ENCODE measurements around the gene SH2D4B. TPM values are rescaled to one million over a fixed set of nuclear protein-coding genes. Genes with fewer than 3 reads are reported as not detected.
A peak's percentile ranks its signal among the peaks of the same experiment; 100 is the strongest.
"Not testable (repeated sequence)": the region's sequence is repeated elsewhere in the genome, so short reads cannot be mapped to it uniquely, and the experiment has no call there.

Gene SH2D4B
- polyA plus RNA-seq, 4 donors: 0.07 to 0.20 (median 0.14) TPM

- DNase-seq (ENCODE audit: low read depth in 4 of 4, low spot score in 3 of 4): no peak
Observed at GRCh38 chr10:80540981-80541750, 3.5 kb downstream of the SH2D4B start.

DNA sequence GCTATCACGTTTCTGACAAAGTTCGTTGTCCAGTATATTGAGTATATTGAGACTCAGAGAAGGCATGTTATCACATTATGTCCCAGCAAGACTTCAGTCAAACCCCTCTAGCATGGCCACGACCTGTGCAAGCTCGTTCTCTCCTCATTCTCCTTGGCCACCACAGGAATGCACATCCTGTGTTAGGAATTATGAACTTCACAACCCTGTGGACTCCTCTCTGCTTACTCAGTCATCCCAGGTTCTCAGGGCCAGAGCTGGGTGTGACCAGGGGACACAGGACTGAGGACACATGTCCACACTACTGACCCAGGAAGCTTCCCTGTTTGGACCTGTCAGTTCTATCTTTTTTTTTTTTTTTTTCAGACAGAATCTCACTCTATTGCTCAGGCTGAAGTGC is 4.4 kb downstream of the SH2D4B start:
- DNase-seq (ENCODE audit: low read depth in 4 of 4, low spot score in 3 of 4): no peak

GRCh38 chr10:80542652-80543318 is 5.1 kb downstream of the SH2D4B start:
- no peak for DNase-seq (ENCODE audit: low read depth in 4 of 4, low spot score in 3 of 4)

DNA sequence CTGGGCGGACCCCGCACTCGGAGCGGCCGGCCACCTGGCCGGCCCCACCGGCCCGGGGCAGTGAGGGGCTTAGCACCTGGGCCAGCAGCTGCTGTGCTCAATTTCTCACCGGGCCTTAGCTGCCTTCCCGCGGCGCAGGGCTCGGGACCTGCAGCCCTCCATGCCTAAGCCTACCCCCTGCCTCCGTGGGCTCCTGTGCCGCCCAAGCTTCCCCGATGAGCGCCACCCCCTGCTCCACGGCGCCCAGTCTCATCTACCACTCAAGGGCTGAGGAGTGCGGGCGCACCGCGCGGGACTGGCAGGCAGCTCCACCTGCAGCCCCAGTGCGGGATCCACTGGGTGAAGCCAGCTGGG is 5.6 kb downstream of the SH2D4B start:
- DNase-seq (ENCODE audit: low read depth in 4 of 4, low spot score in 3 of 4): not testable (repeated sequence)

- no peak for DNase-seq (ENCODE audit: low read depth in 4 of 4, low spot score in 3 of 4)
Observed at GRCh38 chr10:80544316-80544953, 6.7 kb downstream of the SH2D4B start.

DNA sequence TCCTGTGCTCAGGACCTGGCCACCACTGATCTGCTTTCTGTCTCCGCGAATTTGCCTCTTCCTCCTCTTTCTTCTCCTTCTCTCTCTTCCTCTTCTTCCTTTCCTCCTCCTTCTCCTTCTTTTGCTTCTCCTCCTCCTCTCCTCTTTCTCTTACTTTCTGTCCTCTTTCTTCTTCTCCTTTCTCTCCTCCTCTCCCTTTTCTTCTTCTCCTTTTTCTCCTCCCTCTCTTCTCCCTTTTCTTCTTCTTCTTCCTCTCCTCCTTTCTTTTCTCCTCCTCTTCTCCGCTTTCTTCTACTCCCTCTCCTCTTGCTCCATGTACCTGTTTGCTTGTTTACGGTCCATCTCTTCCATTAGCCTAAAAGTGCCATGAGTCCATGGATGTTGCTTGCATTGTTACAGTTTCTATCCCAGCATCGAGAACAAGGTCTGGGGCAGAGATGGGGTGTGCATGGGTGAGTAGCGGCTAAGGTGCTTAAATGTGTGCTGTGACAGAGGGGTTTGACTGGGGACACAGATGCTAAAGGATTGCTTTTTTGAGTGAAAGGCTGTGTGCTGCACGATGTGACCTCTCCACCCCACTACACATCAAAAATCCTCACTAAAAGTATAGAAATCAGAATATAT is 7.7 kb downstream of the SH2D4B start:
- no peak for DNase-seq (ENCODE audit: low read depth in 4 of 4, low spot score in 3 of 4)

DNA sequence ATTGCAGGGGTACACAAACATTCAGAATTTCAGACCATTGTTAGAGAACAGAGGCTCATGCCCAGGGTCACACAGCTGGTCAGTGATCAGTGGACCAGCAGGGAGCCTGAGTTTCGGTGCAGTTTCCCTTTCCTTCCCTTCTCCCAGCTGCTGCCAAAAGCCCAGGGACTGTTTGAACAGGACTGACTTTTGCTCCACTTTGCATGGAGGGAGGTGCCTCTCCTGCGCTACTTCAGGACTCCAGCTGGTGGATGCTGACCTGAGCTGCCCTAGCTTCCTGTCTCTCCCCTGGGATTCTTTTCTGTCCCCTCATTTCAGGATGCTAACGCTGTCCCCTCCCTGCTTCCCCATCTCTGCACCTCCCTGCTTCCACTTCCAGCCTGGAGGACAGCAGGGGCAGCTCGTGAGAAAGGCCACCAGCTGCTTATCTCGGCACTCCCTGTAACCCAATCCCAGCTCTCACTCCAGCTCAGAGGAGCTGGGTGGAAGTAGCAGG is 14.5 kb downstream of the SH2D4B start:
- peak in 1 of 4 donors; percentile 10 for DNase-seq (ENCODE audit: low read depth in 4 of 4, low spot score in 3 of 4)

- no peak for DNase-seq (ENCODE audit: low read depth in 4 of 4, low spot score in 3 of 4)
Observed at GRCh38 chr10:80553436-80553835, 15.7 kb downstream of the SH2D4B start.

GRCh38 chr10:80554050-80554449 is 16.3 kb downstream of the SH2D4B start:
- no peak for DNase-seq (ENCODE audit: low read depth in 4 of 4, low spot score in 3 of 4)

- no peak for DNase-seq (ENCODE audit: low read depth in 4 of 4, low spot score in 3 of 4)
Observed at GRCh38 chr10:80555415-80555814, 17.7 kb downstream of the SH2D4B start.

GRCh38 chr10:80561950-80562349 is 24.2 kb downstream of the SH2D4B start:
- no peak for DNase-seq (ENCODE audit: low read depth in 4 of 4, low spot score in 3 of 4)

DNA sequence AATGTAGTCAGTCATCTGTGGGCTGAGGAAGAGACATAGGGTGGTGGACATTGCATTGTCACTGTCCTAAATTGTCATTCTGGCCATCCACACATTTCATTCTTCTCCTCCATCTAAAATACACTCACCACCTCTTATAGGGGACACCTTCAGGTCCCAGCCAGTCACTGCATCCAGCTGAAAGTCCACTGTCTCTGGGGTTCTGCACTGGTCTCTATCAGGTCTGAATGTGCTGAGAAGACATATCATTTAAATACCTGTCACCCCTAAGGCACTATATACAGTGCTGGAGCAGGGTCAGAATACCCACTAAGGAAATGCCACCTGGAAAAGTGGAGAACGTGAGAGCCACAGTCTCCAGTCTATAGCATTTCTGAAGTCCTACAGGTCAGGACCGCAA is 29.6 kb downstream of the SH2D4B start:
- DNase-seq (ENCODE audit: low read depth in 4 of 4, low spot score in 3 of 4): no peak

DNA sequence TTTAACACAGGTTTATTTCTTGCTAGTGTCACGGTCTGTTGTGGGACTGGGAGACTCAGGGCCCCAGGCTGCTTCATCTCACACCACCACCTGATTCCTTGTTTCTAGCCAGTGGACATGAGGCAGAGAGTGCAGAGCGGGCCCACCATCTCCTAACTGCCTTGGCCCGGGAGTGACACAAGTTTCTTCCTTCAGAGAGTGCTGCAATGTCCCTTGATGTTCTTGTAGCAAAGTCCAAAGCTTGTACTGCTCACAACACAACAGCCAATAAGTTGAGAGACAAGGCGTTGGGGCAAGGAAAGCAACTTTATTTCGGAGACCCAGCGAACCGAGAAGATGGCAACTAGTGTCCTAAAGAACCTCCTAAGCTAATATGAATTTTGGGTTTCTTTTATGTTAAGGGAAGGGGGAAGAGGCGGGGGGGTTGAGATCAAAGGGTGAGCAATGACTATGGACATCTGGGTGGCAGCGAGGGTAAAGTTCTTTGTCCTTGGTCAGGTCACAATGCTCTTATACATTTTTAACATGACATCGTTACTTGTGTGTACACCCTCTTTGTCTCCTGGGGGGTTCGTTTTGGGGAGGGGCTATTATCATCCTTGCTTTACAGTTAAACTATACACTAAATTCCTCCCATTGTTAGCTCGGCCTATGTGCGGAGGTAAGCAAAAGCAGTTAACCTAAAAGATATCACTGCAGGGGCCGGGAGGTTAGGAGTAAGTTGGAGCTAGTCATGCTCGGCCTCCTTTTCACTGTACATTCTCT is 31.6 kb downstream of the SH2D4B start:
- no peak for DNase-seq (ENCODE audit: low read depth in 4 of 4, low spot score in 3 of 4)

DNA sequence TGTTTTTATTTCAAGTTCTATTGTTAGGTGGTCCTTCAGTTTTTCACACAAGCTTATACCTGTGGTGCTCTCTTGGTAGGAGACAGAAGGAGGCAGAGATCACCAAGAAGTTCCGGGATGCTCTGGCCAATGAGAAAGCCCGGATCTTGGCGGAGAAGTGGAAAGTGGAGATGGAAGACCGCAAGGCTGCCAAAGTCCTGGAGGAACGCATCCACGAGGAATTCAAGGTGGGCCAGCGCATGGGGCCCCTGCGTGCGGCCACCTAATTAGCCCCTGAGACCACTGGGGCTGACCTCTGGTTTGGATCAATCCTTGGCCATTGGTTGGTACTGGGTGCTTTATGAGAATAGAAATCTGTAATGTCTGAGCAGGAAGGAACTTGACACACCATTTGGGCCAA is 33.6 kb downstream of the SH2D4B start:
- DNase-seq (ENCODE audit: low read depth in 4 of 4, low spot score in 3 of 4): no peak

DNA sequence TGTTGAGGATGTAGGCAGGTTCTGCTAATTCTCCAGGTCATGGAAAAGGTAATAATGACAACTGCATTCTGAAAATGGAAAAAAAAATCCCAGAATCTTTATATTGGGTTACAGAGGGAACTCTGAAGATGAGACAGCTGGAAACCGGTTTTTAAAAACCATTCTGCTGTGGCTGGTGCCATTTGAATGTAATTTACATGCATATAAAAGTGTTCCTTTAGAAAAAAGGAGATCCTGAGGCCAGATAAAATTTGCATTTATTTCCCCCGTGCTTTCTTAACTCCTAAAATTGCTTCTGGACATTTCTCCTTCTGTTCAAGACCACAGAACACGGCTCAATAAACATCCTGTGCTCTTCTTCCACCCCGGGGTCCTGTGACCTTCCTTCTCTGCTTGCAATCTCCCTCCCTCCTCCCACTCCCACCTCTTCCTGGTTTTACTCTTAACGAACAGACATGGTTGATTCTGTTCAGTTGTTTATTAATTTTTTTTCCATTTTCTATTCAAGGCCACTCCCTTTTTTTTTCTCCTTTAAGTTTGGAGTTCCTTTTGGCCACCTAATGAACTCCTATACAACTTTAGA is 41.6 kb downstream of the SH2D4B start:
- DNase-seq (ENCODE audit: low read depth in 4 of 4, low spot score in 3 of 4): no peak

DNA sequence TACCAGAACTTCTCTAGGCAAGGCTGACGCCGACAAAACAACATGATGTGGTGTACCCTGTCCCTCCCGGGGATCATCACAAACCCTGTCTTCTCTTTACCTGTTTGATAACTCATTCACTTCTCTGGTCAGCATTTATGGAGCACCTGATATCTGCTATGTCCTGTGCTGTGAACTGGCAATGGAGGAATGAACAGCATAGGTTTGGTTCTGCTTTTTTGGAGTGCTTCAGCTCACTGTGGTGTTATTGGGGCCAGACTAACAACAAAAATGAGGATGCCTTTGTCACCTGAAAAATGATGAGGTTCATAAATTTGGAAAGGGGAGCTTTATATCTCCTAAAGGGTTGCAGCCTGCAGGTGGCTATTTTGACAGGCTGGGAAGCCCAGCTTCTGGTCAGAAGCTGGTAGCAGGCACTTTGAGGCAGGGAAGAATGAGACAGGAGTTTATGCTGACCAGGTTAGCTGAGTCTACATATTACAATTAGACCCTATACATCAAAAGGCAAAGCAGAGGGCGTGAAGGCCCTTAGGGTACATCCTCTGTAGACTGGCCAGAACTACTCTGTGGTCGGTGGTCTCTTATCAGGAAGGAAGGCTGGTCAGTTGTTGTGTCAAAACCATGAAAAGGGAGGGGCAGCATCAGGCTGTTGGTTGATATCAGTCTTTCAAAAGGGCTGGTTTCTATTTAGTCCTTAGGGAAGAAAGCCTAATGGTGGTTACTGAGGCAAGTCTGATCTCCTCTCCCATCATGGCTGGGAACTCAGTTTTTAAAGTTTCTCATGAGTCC is 42.3 kb downstream of the SH2D4B start:
- DNase-seq (ENCODE audit: low read depth in 4 of 4, low spot score in 3 of 4): no peak

DNA sequence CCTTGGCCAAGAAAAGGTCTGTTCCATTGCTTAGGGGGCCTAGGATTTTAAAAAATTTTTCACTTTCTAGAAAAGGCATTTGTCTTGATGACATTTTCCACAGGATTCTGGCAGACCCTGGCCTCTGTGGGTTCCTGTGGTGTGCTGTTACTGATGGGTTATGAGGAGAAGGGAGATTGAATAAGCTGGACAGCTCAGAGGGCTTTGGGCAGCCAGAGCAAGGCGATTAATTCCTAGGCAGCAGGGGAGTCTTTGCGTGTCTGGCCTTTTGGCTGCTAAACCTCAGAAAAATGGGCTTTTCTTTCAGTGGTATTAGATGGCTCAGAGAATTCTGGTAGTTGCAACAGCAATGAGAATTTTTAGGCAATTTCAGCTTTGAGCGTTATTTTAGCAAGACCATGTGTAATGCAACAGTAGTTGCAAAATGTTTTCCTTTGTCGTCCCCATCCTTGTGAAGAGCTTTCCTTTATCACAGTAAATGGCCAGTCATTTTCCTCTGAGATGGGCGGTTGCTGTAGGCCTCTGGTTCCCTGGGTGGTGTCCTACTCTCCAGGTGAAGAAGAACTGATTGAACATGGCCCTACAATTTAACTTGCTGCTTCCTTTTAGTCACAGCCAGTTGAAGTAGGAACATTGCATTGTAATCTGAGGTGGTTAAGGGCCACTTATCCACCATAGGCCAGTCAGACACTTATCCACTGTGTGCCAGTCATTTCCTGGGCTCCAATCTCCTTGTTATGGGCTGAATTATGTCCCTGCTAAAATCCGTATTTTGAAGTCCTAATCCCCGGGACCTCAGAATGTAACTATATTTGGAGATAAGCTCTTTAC is 43.2 kb downstream of the SH2D4B start:
- DNase-seq (ENCODE audit: low read depth in 4 of 4, low spot score in 3 of 4): no peak

- DNase-seq (ENCODE audit: low read depth in 4 of 4, low spot score in 3 of 4): no peak
Observed at GRCh38 chr10:80581469-80581835, 43.8 kb downstream of the SH2D4B start.
